Prostate gland (tissue), 2 donors: ENCODE measurements around the gene ORAI3. TPM values are rescaled to one million over a fixed set of nuclear protein-coding genes. Genes with fewer than 3 reads are reported as not detected.

Source experiments
- DNase-seq: peaks from one replicate; pipeline ENCODE4 v3.0.0-alpha.2; 2019; ENCODE audit warnings: low spot score
- H3K27ac ChIP-seq, 2 donors: fragments of 200-600 bp; sonication (generic); 2 replicates each; pipeline ENCODE4 v1.5.1; 2017 to 2019
- H3K27me3 ChIP-seq: fragments of 200-600 bp; sonication (generic); replicated peaks from 2 replicates; pipeline ENCODE4 v1.5.1; 2019; ENCODE audit not compliant: insufficient read depth
- H3K36me3 ChIP-seq, 2 donors: fragments of 200-600 bp; sonication (generic); 1 replicate in 1 of 2; 2 replicates in 1 of 2; pipeline versions ENCODE4 v1.5.1 to v1.8.1; 2017 to 2019
- H3K4me1 ChIP-seq: fragments of 200-600 bp; sonication (generic); replicated peaks from 2 replicates; pipeline ENCODE4 v1.5.1; 2019
- H3K4me3 ChIP-seq, 2 donors: fragments of 200-600 bp; sonication (generic); 2 replicates each; pipeline ENCODE4 v1.5.1; 2017 to 2019
- H3K9me3 ChIP-seq: fragments of 200-600 bp; sonication (generic); 2 replicates; pipeline ENCODE4 v1.5.1; 2017
- POLR2A ChIP-seq: fragments of 450-650 bp; IDR thresholded peaks from one replicate; pipeline ENCODE4 v1.6.1; 2016; ENCODE audit warnings: antibody characterized with exemption, mild to moderate bottlenecking
- POLR2AphosphoS5 ChIP-seq: sonication (generic); formaldehyde crosslinking; IDR thresholded peaks from one replicate; pipeline ENCODE4 v1.6.1; 2017; ENCODE audit warnings: antibody characterized with exemption
- WGBS: methylation state at CpG from one replicate; pipeline ENCODE4 v1.1.5; 2018; 5-methylcytosine and 5-hydroxymethylcytosine counted together
- intact Hi-C: fragments of 100-400 bp; cut with DNase I; formaldehyde crosslinking; loops from one replicate; pipeline ENCODE4 v1.14.2; 2022
- total RNA-seq, 2 donors: library from RNA; depleted of rRNA; stranded (reverse); fragments of >200 nt; gene quantifications; one replicate each; pipeline ENCODE4 v1.1.0, GENCODE V29; 2016
- TF ChIP-seq, protein P1 (sequence below), 4 experiments: fragments of 200-600 bp in 2 of 4; fragments of 450-650 bp in 2 of 4; sonication (generic) in 2 of 4; IDR thresholded peaks; 1 replicate in 3 of 4; 2 replicates in 1 of 4; pipeline ENCODE4 v1.5.1; 2016 to 2019; ENCODE audit warnings: antibody characterized with exemption in 4 of 4, mild to moderate bottlenecking in 2 of 4, moderate library complexity in 2 of 4

The ORAI3 gene
- total RNA-seq, 2 donors from 2014 or later = 74.6 to 114 TPM

GRCh38 chr16:30974348-30974747 is 25.5 kb downstream of the ORAI3 start:
- Histone ChIP-seq H3K27ac (no peak overlapping the region), H3K27me3 (no peaks in the 10 kb centered on the region), H3K36me3 (peaks cover 11 to 29% of the 10 kb centered on the region in 2 donors), H3K9me3 (no peaks in the 10 kb centered on the region), H3K4me3 (no peak overlapping the region), H3K4me1 (no peaks in the 10 kb centered on the region)
- no peak for DNase-seq
- no peak for TF ChIP-seq POLR2AphosphoS5
- no peak for TF ChIP-seq POLR2A
- TF ChIP-seq, protein P1, sequence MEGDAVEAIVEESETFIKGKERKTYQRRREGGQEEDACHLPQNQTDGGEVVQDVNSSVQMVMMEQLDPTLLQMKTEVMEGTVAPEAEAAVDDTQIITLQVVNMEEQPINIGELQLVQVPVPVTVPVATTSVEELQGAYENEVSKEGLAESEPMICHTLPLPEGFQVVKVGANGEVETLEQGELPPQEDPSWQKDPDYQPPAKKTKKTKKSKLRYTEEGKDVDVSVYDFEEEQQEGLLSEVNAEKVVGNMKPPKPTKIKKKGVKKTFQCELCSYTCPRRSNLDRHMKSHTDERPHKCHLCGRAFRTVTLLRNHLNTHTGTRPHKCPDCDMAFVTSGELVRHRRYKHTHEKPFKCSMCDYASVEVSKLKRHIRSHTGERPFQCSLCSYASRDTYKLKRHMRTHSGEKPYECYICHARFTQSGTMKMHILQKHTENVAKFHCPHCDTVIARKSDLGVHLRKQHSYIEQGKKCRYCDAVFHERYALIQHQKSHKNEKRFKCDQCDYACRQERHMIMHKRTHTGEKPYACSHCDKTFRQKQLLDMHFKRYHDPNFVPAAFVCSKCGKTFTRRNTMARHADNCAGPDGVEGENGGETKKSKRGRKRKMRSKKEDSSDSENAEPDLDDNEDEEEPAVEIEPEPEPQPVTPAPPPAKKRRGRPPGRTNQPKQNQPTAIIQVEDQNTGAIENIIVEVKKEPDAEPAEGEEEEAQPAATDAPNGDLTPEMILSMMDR (IDR thresholded peaks at IDR 0.05) = no peak
- intact Hi-C loops = no loop called here
- WGBS = 95% methylated on average over 6 of the region's 6 CpGs

- Histone ChIP-seq H3K9me3 (no peaks in the 10 kb centered on the region), H3K27ac (no peak overlapping the region), H3K36me3 (peaks cover 15 to 35% of the 10 kb centered on the region in 2 donors), H3K4me1 (no peaks in the 10 kb centered on the region), H3K4me3 (no peak overlapping the region), H3K27me3 (no peaks in the 10 kb centered on the region)
- intact Hi-C loops = no loop called here
- TF ChIP-seq, protein P1 (IDR thresholded peaks at IDR 0.05) = no peak
- TF ChIP-seq POLR2A (no peak), POLR2AphosphoS5 (no peak)
- DNase-seq = no peak
- WGBS = 91% methylated on average over 4 of the region's 4 CpGs
Measured at GRCh38 chr16:30976486-30976885, 27.6 kb downstream of the ORAI3 start.

- H3K9me3 ChIP-seq = no peaks in the 10 kb centered on the region
- H3K36me3 ChIP-seq = peaks cover 15 to 35% of the 10 kb centered on the region in 2 donors
- TF ChIP-seq, protein P1 (IDR thresholded peaks at IDR 0.05) = no peak
- TF ChIP-seq POLR2AphosphoS5 (no peak), POLR2A (no peak)
- no peak overlapping the region for H3K27ac ChIP-seq
- no peak for DNase-seq
- 81% methylated on average over 13 of the region's 17 CpGs for WGBS
- H3K27me3 ChIP-seq = no peaks in the 10 kb centered on the region
- no peaks in the 10 kb centered on the region for H3K4me1 ChIP-seq
- intact Hi-C loops = no loop called here
- H3K4me3 ChIP-seq = no peak overlapping the region
Measured at GRCh38 chr16:30977502-30977901, 28.6 kb downstream of the ORAI3 start.

DNA sequence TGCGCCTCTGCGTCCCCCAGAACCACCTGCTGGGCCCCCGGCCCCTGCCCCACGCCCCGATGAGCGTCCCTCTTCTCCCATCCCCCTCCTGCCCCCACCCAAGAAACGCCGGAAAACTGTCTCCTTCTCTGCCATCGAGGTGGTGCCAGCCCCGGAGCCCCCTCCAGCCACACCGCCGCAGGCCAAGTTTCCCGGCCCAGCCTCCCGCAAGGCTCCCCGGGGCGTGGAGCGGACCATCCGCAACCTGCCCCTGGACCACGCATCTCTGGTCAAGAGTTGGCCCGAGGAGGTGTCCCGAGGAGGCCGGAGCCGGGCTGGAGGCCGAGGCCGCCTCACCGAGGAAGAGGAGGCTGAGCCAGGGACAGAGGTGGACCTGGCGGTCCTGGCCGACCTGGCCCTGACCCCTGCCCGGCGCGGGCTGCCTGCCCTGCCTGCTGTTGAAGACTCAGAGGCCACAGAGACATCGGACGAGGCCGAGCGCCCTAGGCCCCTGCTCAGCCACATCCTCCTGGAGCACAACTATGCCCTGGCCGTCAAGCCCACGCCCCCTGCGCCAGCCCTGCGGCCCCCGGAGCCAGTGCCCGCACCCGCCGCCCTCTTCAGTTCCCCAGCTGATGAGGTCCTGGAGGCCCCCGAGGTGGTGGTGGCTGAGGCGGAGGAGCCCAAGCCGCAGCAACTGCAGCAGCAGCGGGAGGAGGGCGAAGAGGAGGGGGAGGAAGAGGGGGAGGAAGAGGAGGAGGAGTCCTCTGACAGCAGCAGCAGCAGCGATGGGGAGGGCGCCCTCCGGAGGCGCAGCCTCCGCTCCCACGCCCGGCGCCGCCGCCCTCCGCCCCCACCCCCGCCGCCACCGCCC is 30.5 kb downstream of the ORAI3 start:
- intact Hi-C loops = loop anchor here (5.0 to 10.0 kb wide), 3 partner anchors 115 to 895 kb away; partner anchors contain the start of genes VKORC1 and ZNF267

More for the DNA sequence above, 30.5 kb downstream of the ORAI3 start:
- no peaks in the 10 kb centered on the region for H3K9me3 ChIP-seq
- TF ChIP-seq POLR2A = no peak
- TF ChIP-seq, protein P1 (IDR thresholded peaks at IDR 0.05) = no peak
- no peak for TF ChIP-seq POLR2AphosphoS5
- H3K27me3 ChIP-seq = no peaks in the 10 kb centered on the region
- H3K36me3 ChIP-seq = peaks cover 11 to 35% of the 10 kb centered on the region in 2 donors
- H3K4me3 ChIP-seq = no peak overlapping the region
- no peak for DNase-seq
- no peaks in the 10 kb centered on the region for H3K4me1 ChIP-seq
- 94% methylated on average over 49 of the region's 62 CpGs for WGBS
- H3K27ac ChIP-seq = no peak overlapping the region
